Stimulated activated CD4-positive, alpha-beta T cell treated with anti-CD3 and anti-CD28 coated beads, Interleukin-2, amount 100 ng/mL, for 24 hours (primary cell): ENCODE measurements around the gene PAN3.
"Not testable (repeated sequence)": the region's sequence is repeated elsewhere in the genome, so short reads cannot be mapped to it uniquely, and the experiment has no call there.

Source experiments
- DNase-seq, 2 donors: peaks; one replicate each; pipeline ENCODE4 v3.0.0-alpha.2; 2020

Gene PAN3

GRCh38 chr13:28138756-28139470, 568 bp downstream of the PAN3 start:
- DNase-seq = peak; percentile 89 to 91

GRCh38 chr13:28140433-28141125, 2.2 kb downstream of the PAN3 start:
- no peak for DNase-seq

GRCh38 chr13:28141542-28141941, 3.2 kb downstream of the PAN3 start:
- not testable (repeated sequence) for DNase-seq

- DNase-seq = no peak
Observed at GRCh38 chr13:28145049-28145448, 6.7 kb downstream of the PAN3 start.

- no peak for DNase-seq
Observed at GRCh38 chr13:28147495-28147894, 9.2 kb downstream of the PAN3 start.

GRCh38 chr13:28159057-28159456, 20.7 kb downstream of the PAN3 start:
- no peak for DNase-seq

GRCh38 chr13:28161370-28161769, 23.0 kb downstream of the PAN3 start:
- DNase-seq = no peak

GRCh38 chr13:28163587-28163986, 25.2 kb downstream of the PAN3 start:
- no peak for DNase-seq

GRCh38 chr13:28166257-28166656, 27.9 kb downstream of the PAN3 start:
- DNase-seq = no peak

GRCh38 chr13:28171266-28171665, 32.9 kb downstream of the PAN3 start:
- no peak for DNase-seq

GRCh38 chr13:28172947-28173346, 34.6 kb downstream of the PAN3 start:
- no peak for DNase-seq

- no peak for DNase-seq
Observed at GRCh38 chr13:28173793-28174192, 35.4 kb downstream of the PAN3 start.

- no peak for DNase-seq
Observed at GRCh38 chr13:28177327-28177726, 39.0 kb downstream of the PAN3 start.

- DNase-seq = no peak
Observed at GRCh38 chr13:28177877-28178276, 39.5 kb downstream of the PAN3 start.

- no peak for DNase-seq
Observed at GRCh38 chr13:28179974-28180373, 41.6 kb downstream of the PAN3 start.

- no peak for DNase-seq
Observed at GRCh38 chr13:28181413-28181812, 43.1 kb downstream of the PAN3 start.

GRCh38 chr13:28185256-28185655, 46.9 kb downstream of the PAN3 start:
- no peak for DNase-seq

GRCh38 chr13:28199089-28199488, 60.7 kb downstream of the PAN3 start:
- DNase-seq = no peak

- no peak for DNase-seq
Observed at GRCh38 chr13:28204043-28204442, 65.7 kb downstream of the PAN3 start.

- DNase-seq = peak; percentile 53 to 59
Observed at GRCh38 chr13:28204690-28205443, 66.5 kb downstream of the PAN3 start.

- no peak for DNase-seq
Observed at GRCh38 chr13:28218679-28219078, 80.3 kb downstream of the PAN3 start.

GRCh38 chr13:28219408-28220099, 81.2 kb downstream of the PAN3 start:
- DNase-seq = no peak

GRCh38 chr13:28220166-28220565, 81.8 kb downstream of the PAN3 start:
- DNase-seq = no peak
